NT2/D1 (cell line): ENCODE results near the gene SDF2.

Experiments used
- DNase-seq: peaks from one replicate; pipeline ENCODE4 v3.0.0-alpha.2; 2011; ENCODE audit warnings: low read depth, low spot score
- H3K27me3 ChIP-seq: 2 replicates; pipeline ENCODE4 v1.6.0; 2011; ENCODE audit warnings: mild to moderate bottlenecking; ENCODE audit not compliant: insufficient read length, insufficient read depth
- H3K36me3 ChIP-seq: 2 replicates; pipeline ENCODE4 v1.6.1; 2011; ENCODE audit warnings: mild to moderate bottlenecking, low read length, mixed read lengths; ENCODE audit not compliant: insufficient read depth, insufficient read length
- H3K4me1 ChIP-seq: 2 replicates; pipeline ENCODE4 v1.5.1; 2011; ENCODE audit not compliant: insufficient read depth, insufficient read length
- H3K4me3 ChIP-seq: 2 replicates; pipeline ENCODE4 v1.5.1; 2011; ENCODE audit warnings: low read depth; ENCODE audit not compliant: insufficient read length
- H3K9ac ChIP-seq: 2 replicates; pipeline ENCODE4 v1.6.0; 2011; ENCODE audit warnings: low read depth; ENCODE audit not compliant: insufficient read length
- H3K9me3 ChIP-seq: 2 replicates; pipeline ENCODE4 v1.5.1; 2011; ENCODE audit warnings: mild to moderate bottlenecking, low read length; ENCODE audit not compliant: insufficient read depth
- SUZ12 ChIP-seq: IDR thresholded peaks from 2 replicates; pipeline ENCODE4 v1.6.1; 2011; ENCODE audit not compliant: insufficient read length, insufficient read depth; ENCODE audit errors: extremely low read depth
- YY1 ChIP-seq: IDR thresholded peaks from 2 replicates; pipeline ENCODE4 v1.6.1; 2011; ENCODE audit not compliant: insufficient read length, insufficient read depth
- ZNF274 ChIP-seq: IDR thresholded peaks from 2 replicates; pipeline ENCODE4 v1.6.1; 2011; ENCODE audit warnings: mild to moderate bottlenecking, low read depth, low read length

SDF2 gene

GRCh38 chr17:28620010-28620409 lies 41.7 kb downstream of the SDF2 start:
- no peak for TF ChIP-seq SUZ12
- no peak for TF ChIP-seq YY1
- TF ChIP-seq ZNF274: no peak

GRCh38 chr17:28618464-28618863 lies 43.2 kb downstream of the SDF2 start:
- peaks cover 93% of the 10 kb centered on the region for H3K36me3 ChIP-seq
- no peaks in the 10 kb centered on the region for H3K27me3 ChIP-seq

More at GRCh38 chr17:28620010-28620409, 41.7 kb downstream of the SDF2 start:
- Histone ChIP-seq H3K27me3 (no peaks in the 10 kb centered on the region), H3K36me3 (peaks cover 93% of the 10 kb centered on the region), H3K4me3 (no peak overlapping the region), H3K9me3 (no peaks in the 10 kb centered on the region), H3K9ac (no peak overlapping the region), H3K4me1 (no peaks in the 10 kb centered on the region)
- DNase-seq: no peak

GRCh38 chr17:28616281-28616680 lies 45.4 kb downstream of the SDF2 start:
- no peak for TF ChIP-seq SUZ12
- TF ChIP-seq ZNF274: no peak
- no peak for TF ChIP-seq YY1
- peaks cover 94% of the 10 kb centered on the region for H3K36me3 ChIP-seq
- no peak for DNase-seq

More at GRCh38 chr17:28618464-28618863, 43.2 kb downstream of the SDF2 start:
- no peak for DNase-seq
- Histone ChIP-seq H3K4me1 (peaks cover 3% of the 10 kb centered on the region), H3K9me3 (no peaks in the 10 kb centered on the region), H3K4me3 (no peak overlapping the region), H3K9ac (no peak overlapping the region)
- TF ChIP-seq SUZ12: no peak
- no peak for TF ChIP-seq ZNF274
- TF ChIP-seq YY1: no peak

GRCh38 chr17:28615260-28615940 lies 46.3 kb downstream of the SDF2 start:
- Histone ChIP-seq H3K4me1 (peaks cover 3% of the 10 kb centered on the region), H3K36me3 (peaks cover 94% of the 10 kb centered on the region), H3K9me3 (no peaks in the 10 kb centered on the region), H3K9ac (no peak overlapping the region), H3K4me3 (no peak overlapping the region), H3K27me3 (no peaks in the 10 kb centered on the region)
- DNase-seq: no peak
- TF ChIP-seq SUZ12 (no peak), YY1 (no peak), ZNF274 (no peak)

More at GRCh38 chr17:28616281-28616680, 45.4 kb downstream of the SDF2 start:
- Histone ChIP-seq H3K4me3 (no peak overlapping the region), H3K9me3 (no peaks in the 10 kb centered on the region), H3K4me1 (peaks cover 3% of the 10 kb centered on the region), H3K9ac (no peak overlapping the region), H3K27me3 (no peaks in the 10 kb centered on the region)

- no peak within 1 kb of the TSS for H3K9ac ChIP-seq
- DNase-seq: no peak
- H3K27me3 ChIP-seq: no peaks in the 10 kb centered on the region
- peaks cover 89% of the 10 kb centered on the region for H3K36me3 ChIP-seq
- no peaks in the 10 kb centered on the region for H3K9me3 ChIP-seq
- no peak within 1 kb of the TSS for H3K4me3 ChIP-seq
- TF ChIP-seq SUZ12 (no peak), YY1 (no peak), ZNF274 (no peak)
- H3K4me1 ChIP-seq: peaks cover 3% of the 10 kb centered on the region
These were observed 47.8 kb downstream of the SDF2 start, which contains the start of gene RSKR for GRCh38 chr17:28613931-28614381. Gene RSKR (minus strand): TSS chr17:28614185. CDS start chr17:28614161, 24 bp downstream.

GRCh38 chr17:28612936-28613872 lies 48.5 kb downstream of the SDF2 start:
- Histone ChIP-seq H3K4me1 (peaks cover 3% of the 10 kb centered on the region), H3K36me3 (peaks cover 87% of the 10 kb centered on the region), H3K27me3 (no peaks in the 10 kb centered on the region), H3K4me3 (no peak overlapping the region), H3K9ac (no peak overlapping the region), H3K9me3 (no peaks in the 10 kb centered on the region)
- TF ChIP-seq SUZ12 (no peak), YY1 (no peak), ZNF274 (no peak)
- DNase-seq: no peak

GRCh38 chr17:28612531-28612930 lies 49.2 kb downstream of the SDF2 start:
- TF ChIP-seq SUZ12 (no peak), ZNF274 (no peak), YY1 (no peak)
- peaks cover 85% of the 10 kb centered on the region for H3K36me3 ChIP-seq
- H3K9me3 ChIP-seq: no peaks in the 10 kb centered on the region
- DNase-seq: no peak
- H3K4me3 ChIP-seq: no peak overlapping the region
- H3K9ac ChIP-seq: peak overlapping the region; percentile 32
- H3K27me3 ChIP-seq: no peaks in the 10 kb centered on the region
- peaks cover 3% of the 10 kb centered on the region for H3K4me1 ChIP-seq
